Caki2 (cell line): ENCODE data around the gene RNF11. TPM values are rescaled to one million over a fixed set of nuclear protein-coding genes. Genes with fewer than 3 reads are reported as not detected.

Source experiments
- DNase-seq: peaks from one replicate; pipeline ENCODE4 v3.0.0-alpha.2; 2015; ENCODE audit warnings: low read depth
- in situ Hi-C: cut with HindIII; loops from 2 replicates; pipeline ENCODE4 v1.10.0; 2016; ENCODE audit warnings: low sequenced_read_pairs, low pct_unique_long_range_greater_than_20kb, mixed read lengths
- total RNA-seq: library from RNA; depleted of rRNA; stranded (reverse); fragments of >200 nt; shearing (Covaris generic); gene quantifications from 2 replicates; pipeline ENCODE4 v1.2.3, GENCODE V29; 2014; ENCODE audit warnings: low replicate concordance; rRNA removed

RNF11 gene
- total RNA-seq, 1 experiment from 2014 or later: 52.8 TPM

- no peak for DNase-seq
- in situ Hi-C loops: no loop called here
Measured at GRCh38 chr1:51320967-51321923, 85.2 kb downstream of the RNF11 start.

- in situ Hi-C loops: no loop called here
- no peak for DNase-seq
Measured at GRCh38 chr1:51321924-51322280, 85.8 kb downstream of the RNF11 start.

- in situ Hi-C loops: no loop called here
- no peak for DNase-seq
Measured at GRCh38 chr1:51322417-51323101, 86.5 kb downstream of the RNF11 start.

Other genes starting within 250 kb of the RNF11 start
- gene C1orf185, start 134.0 kb upstream of the RNF11 start, total RNA-seq: not detected in 2 replicates
- 27.5 and 59.8 TPM in 2 replicates for gene TTC39A, start 94.3 kb downstream of the RNF11 start, total RNA-seq